OCI-LY1 (cell line): ENCODE results near the gene SELENOK.
"Not testable (repeated sequence)": the region's sequence is repeated elsewhere in the genome, so short reads cannot be mapped to it uniquely, and the experiment has no call there.

Experiments used
- H2AFZ ChIP-seq: fragments of 200-600 bp; sonication (generic), shearing (Covaris generic); 2 replicates; pipeline ENCODE4 v1.6.0; 2014; ENCODE audit warnings: antibody characterized with exemption, mild to moderate bottlenecking, low read length
- H3F3A ChIP-seq: fragments of 200-600 bp; sonication (generic), shearing (Covaris generic); 2 replicates; pipeline ENCODE4 v1.6.0; 2014; ENCODE audit warnings: mild to moderate bottlenecking, antibody characterized with exemption, low read length, moderate library complexity; ENCODE audit not compliant: insufficient read depth
- H3K27ac ChIP-seq: fragments of 200-600 bp; sonication (generic); 2 replicates; pipeline ENCODE4 v1.5.1; 2014; ENCODE audit warnings: low read length, mixed run types, mild to moderate bottlenecking, low read depth; ENCODE audit not compliant: poor library complexity, severe bottlenecking
- H3K27me3 ChIP-seq: fragments of 200-600 bp; sonication (generic); 2 replicates; pipeline ENCODE4 v1.6.0; 2014; ENCODE audit warnings: antibody characterized with exemption, mild to moderate bottlenecking, low read length, moderate library complexity; ENCODE audit not compliant: insufficient read depth
- H3K36me3 ChIP-seq: fragments of 200-600 bp; sonication (generic); 2 replicates; pipeline ENCODE4 v1.6.1; 2014; ENCODE audit warnings: mild to moderate bottlenecking, antibody characterized with exemption, low read length, moderate library complexity, mixed read lengths; ENCODE audit not compliant: insufficient read depth
- H3K4me1 ChIP-seq: fragments of 200-600 bp; sonication (generic); 2 replicates; pipeline ENCODE4 v1.5.1; 2014; ENCODE audit warnings: mild to moderate bottlenecking, low read length, moderate library complexity; ENCODE audit not compliant: insufficient read depth, severe bottlenecking
- H3K4me2 ChIP-seq: fragments of 200-600 bp; sonication (generic), shearing (Covaris generic); 2 replicates; pipeline ENCODE4 v1.6.1; 2014; ENCODE audit warnings: low read length
- H3K4me3 ChIP-seq: fragments of 200-600 bp; sonication (generic); 2 replicates; pipeline ENCODE4 v1.5.1; 2014; ENCODE audit warnings: low read length, low read depth, mild to moderate bottlenecking, mixed read lengths; ENCODE audit not compliant: poor library complexity, severe bottlenecking
- H3K79me2 ChIP-seq: fragments of 200-600 bp; shearing (Covaris generic); 2 replicates; pipeline ENCODE4 v1.6.1; 2016; ENCODE audit warnings: mixed run types, low read length, mixed read lengths; ENCODE audit not compliant: insufficient read depth
- H3K9ac ChIP-seq: fragments of 200-600 bp; sonication (generic), shearing (Covaris generic); 2 replicates; pipeline ENCODE4 v1.6.1; 2014; ENCODE audit warnings: mild to moderate bottlenecking, low read length, mixed read lengths
- H3K9me2 ChIP-seq: fragments of 200-600 bp; sonication (generic), shearing (Covaris generic); 2 replicates; pipeline ENCODE4 v1.6.1; 2014; ENCODE audit warnings: low read depth, mild to moderate bottlenecking, low read length, mixed read lengths
- H3K9me3 ChIP-seq: fragments of 200-600 bp; shearing (Covaris generic); 2 replicates; pipeline ENCODE4 v1.6.1; 2014; ENCODE audit warnings: low read length, mixed read lengths
- H4K20me1 ChIP-seq: fragments of 200-600 bp; sonication (generic), shearing (Covaris generic); 2 replicates; pipeline ENCODE4 v1.6.0; 2016; ENCODE audit warnings: mild to moderate bottlenecking, low read length; ENCODE audit not compliant: insufficient read depth
- CTCF ChIP-seq: fragments of 200-600 bp; sonication (generic), shearing (Covaris generic); IDR thresholded peaks from 2 replicates; pipeline ENCODE4 v1.5.1; 2017; ENCODE audit warnings: mild to moderate bottlenecking, antibody characterized with exemption, low read length, moderate library complexity, mixed read lengths
- EZH2 ChIP-seq: fragments of 200-600 bp; sonication (generic), shearing (Covaris generic); IDR thresholded peaks from 2 replicates; pipeline ENCODE4 v1.8.0; 2017; ENCODE audit warnings: borderline replicate concordance, mixed run types, mild to moderate bottlenecking, antibody characterized with exemption, low read length, moderate library complexity, mixed read lengths

The SELENOK gene

GRCh38 chr3:53935283-53935901, 43.7 kb upstream of the SELENOK start:
- no peak overlapping the region for H3K27ac ChIP-seq
- H3K9me2 ChIP-seq = no peaks in the 10 kb centered on the region
- H3K9me3 ChIP-seq = 0 out of 2 replicates have a peak, but pooled peaks cover 3% of the 10 kb centered on the region
- H2AFZ ChIP-seq = no peak overlapping the region
- H3K36me3 ChIP-seq = no peaks in the 10 kb centered on the region
- H3K9ac ChIP-seq = no peak overlapping the region
- H4K20me1 ChIP-seq = no peaks in the 10 kb centered on the region
- H3K4me2 ChIP-seq = no peak overlapping the region
- no peaks in the 10 kb centered on the region for H3F3A ChIP-seq
- TF ChIP-seq CTCF = no peak
- no peak for TF ChIP-seq EZH2
- no peak overlapping the region for H3K4me3 ChIP-seq
- H3K79me2 ChIP-seq = no peaks in the 10 kb centered on the region
- no peaks in the 10 kb centered on the region for H3K27me3 ChIP-seq
- H3K4me1 ChIP-seq = no peaks in the 10 kb centered on the region

- H3K27me3 ChIP-seq, H3K27ac ChIP-seq, H3K79me2 ChIP-seq, H3K4me3 ChIP-seq, H3K4me1 ChIP-seq, H3K36me3 ChIP-seq, H3K9me3 ChIP-seq, H2AFZ ChIP-seq, H3K9me2 ChIP-seq, H3K9ac ChIP-seq, H3F3A ChIP-seq, H3K4me2 ChIP-seq, H4K20me1 ChIP-seq: not testable (repeated sequence)
Measured at GRCh38 chr3:53927208-53927872, 35.7 kb upstream of the SELENOK start.

- Histone ChIP-seq H3F3A (no peaks in the 10 kb centered on the region), H3K27ac (no peak overlapping the region), H2AFZ (no peak overlapping the region), H3K79me2 (no peaks in the 10 kb centered on the region), H3K4me1 (no peaks in the 10 kb centered on the region), H3K9me2 (no peaks in the 10 kb centered on the region), H3K4me2 (no peak overlapping the region), H3K9ac (no peak overlapping the region), H4K20me1 (no peaks in the 10 kb centered on the region), H3K36me3 (no peaks in the 10 kb centered on the region), H3K9me3 (no peaks in the 10 kb centered on the region), H3K27me3 (0 out of 2 replicates have a peak, but pooled peaks cover 2% of the 10 kb centered on the region), H3K4me3 (no peak overlapping the region)
- TF ChIP-seq EZH2 (no peak), CTCF (peak; percentile 52)
Measured at GRCh38 chr3:53921296-53921695, 29.6 kb upstream of the SELENOK start.

- H3K4me3 ChIP-seq = no peak overlapping the region
- no peak overlapping the region for H3K27ac ChIP-seq
- H3F3A ChIP-seq = no peaks in the 10 kb centered on the region
- H3K4me1 ChIP-seq = no peaks in the 10 kb centered on the region
- H3K27me3 ChIP-seq = 0 out of 2 replicates have a peak, but pooled peaks cover 2% of the 10 kb centered on the region
- no peak overlapping the region for H3K9ac ChIP-seq
- no peak overlapping the region for H2AFZ ChIP-seq
- H3K9me2 ChIP-seq = no peaks in the 10 kb centered on the region
- H3K9me3 ChIP-seq = no peaks in the 10 kb centered on the region
- no peaks in the 10 kb centered on the region for H3K79me2 ChIP-seq
- TF ChIP-seq EZH2 = no peak
- H4K20me1 ChIP-seq = no peaks in the 10 kb centered on the region
- no peaks in the 10 kb centered on the region for H3K36me3 ChIP-seq
- no peak overlapping the region for H3K4me2 ChIP-seq
Measured at GRCh38 chr3:53919741-53920140, 28.1 kb upstream of the SELENOK start.
